HepG2 (cell line): ENCODE measurements around the gene COA3. TPM values are rescaled to one million over a fixed set of nuclear protein-coding genes. Genes with fewer than 3 reads are reported as not detected.
A peak's percentile ranks its signal among the peaks of the same experiment; 100 is the strongest.

Source experiments
- ATF1 ChIP-seq: IDR thresholded peaks from 2 replicates; pipeline ENCODE4 v1.6.1; 2016; ENCODE audit warnings: mild to moderate bottlenecking, control low read depth
- CBX5 ChIP-seq: sonication (generic); formaldehyde crosslinking; IDR thresholded peaks from 2 replicates; pipeline ENCODE4 v1.4.0; 2020; ENCODE audit warnings: missing genetic modification reagents, borderline replicate concordance
- DMTF1 ChIP-seq: sonication (generic); formaldehyde crosslinking; IDR thresholded peaks from 2 replicates; pipeline ENCODE4 v1.4.0; 2020; ENCODE audit warnings: mild to moderate bottlenecking, missing genetic modification reagents
- DNMT3B ChIP-seq: conservative IDR thresholded peaks from 2 replicates; pipeline ENCODE4 v1.6.1; 2016; ENCODE audit warnings: missing biosample characterization, control low read depth
- ETV6 ChIP-seq: sonication (generic); formaldehyde crosslinking; conservative IDR thresholded peaks from 2 replicates; pipeline ENCODE4 v1.4.0; 2020; ENCODE audit warnings: missing genetic modification reagents
- HBP1 ChIP-seq: IDR thresholded peaks from 2 replicates; pipeline ENCODE4 v1.6.1; 2016; ENCODE audit warnings: low read depth, control low read depth
- HMGA1 ChIP-seq: sonication (generic); formaldehyde crosslinking; conservative IDR thresholded peaks from 2 replicates; pipeline ENCODE4 v1.4.0; 2020; ENCODE audit warnings: missing genetic modification reagents
- MED1 ChIP-seq: sonication (generic); formaldehyde crosslinking; IDR thresholded peaks from 2 replicates; pipeline ENCODE4 v1.4.0; 2020; ENCODE audit warnings: missing genetic modification reagents
- NR2F2 ChIP-seq: IDR thresholded peaks from 2 replicates; pipeline ENCODE4 v1.6.1; 2012; ENCODE audit warnings: low read depth, inconsistent platforms, borderline replicate concordance
- PCBP1 ChIP-seq: fragments of 200-400 bp; formaldehyde crosslinking; IDR thresholded peaks from 2 replicates; pipeline ENCODE4 v1.6.1; 2017; ENCODE audit warnings: mild to moderate bottlenecking, low read depth, low read length, borderline replicate concordance
- SAFB2 ChIP-seq: sonication (generic); formaldehyde crosslinking; IDR thresholded peaks from 2 replicates; pipeline ENCODE4 v1.5.1; 2020; ENCODE audit warnings: missing genetic modification reagents, low read depth, mild to moderate bottlenecking, borderline replicate concordance
- SATB2 ChIP-seq: sonication (generic); formaldehyde crosslinking; IDR thresholded peaks from 2 replicates; pipeline ENCODE4 v1.5.0; 2020; ENCODE audit warnings: missing genetic modification reagents
- SNRNP70 ChIP-seq: fragments of 200-400 bp; formaldehyde crosslinking; IDR thresholded peaks from 2 replicates; pipeline ENCODE4 v1.6.1; 2017; ENCODE audit warnings: mild to moderate bottlenecking, low read depth, low read length, moderate library complexity
- ZNF20 ChIP-seq: sonication (generic); formaldehyde crosslinking; IDR thresholded peaks from 2 replicates; pipeline ENCODE4 v1.4.0; 2020; ENCODE audit warnings: mild to moderate bottlenecking, moderate library complexity, missing genetic modification reagents
- ZNF207 ChIP-seq: fragments of 450-650 bp; IDR thresholded peaks from 2 replicates; pipeline ENCODE4 v1.6.1; 2016; ENCODE audit warnings: antibody characterized with exemption, borderline replicate concordance
- ZNF235 ChIP-seq: sonication (generic); formaldehyde crosslinking; IDR thresholded peaks from 2 replicates; pipeline ENCODE4 v1.8.1; 2023; ENCODE audit warnings: mild to moderate bottlenecking, missing genetic modification reagents, borderline replicate concordance
- ZNF44 ChIP-seq: sonication (generic); formaldehyde crosslinking; IDR thresholded peaks from 2 replicates; pipeline ENCODE4 v1.5.1; 2020; ENCODE audit warnings: mild to moderate bottlenecking, missing genetic modification reagents
- ZNF577 ChIP-seq: sonication (generic); formaldehyde crosslinking; IDR thresholded peaks from 2 replicates; pipeline ENCODE4 v1.4.0; 2020; ENCODE audit warnings: mild to moderate bottlenecking, low read depth, missing genetic modification reagents, borderline replicate concordance
- ZNF670 ChIP-seq: sonication (generic); formaldehyde crosslinking; IDR thresholded peaks from 2 replicates; pipeline ENCODE4 v1.8.0; 2022; ENCODE audit warnings: mild to moderate bottlenecking, missing genetic modification reagents, borderline replicate concordance
- ZNF746 ChIP-seq: sonication (generic); formaldehyde crosslinking; IDR thresholded peaks from 2 replicates; pipeline ENCODE4 v1.8.0; 2022; ENCODE audit warnings: mild to moderate bottlenecking, missing genetic modification reagents
- polyA plus RNA-seq, 8 experiments: library from polyadenylated mRNA; depleted of rRNA in 3 of 8; stranded (reverse) in 7 of 8; unstranded in 1 of 8; fragments of >200 nt; fragmentation: Illumina TruSeq in 4 of 8; extraction: Trizol in 4 of 8; gene quantifications; 2 replicates each; pipeline versions ENCODE4 v1.2.1 to v1.2.3, GENCODE V29; 2011 to 2016; ENCODE audit warnings: low read depth in 4 of 8, missing spikeins in 1 of 8, mixed read lengths in 1 of 8; ENCODE audit not compliant: insufficient read depth in 1 of 8
- total RNA-seq, 5 experiments: library from RNA; depleted of rRNA; stranded (reverse); fragments of >200 nt; fragmentation: Illumina TruSeq; extraction: Trizol; gene quantifications; 2 replicates each; pipeline ENCODE4 v1.2.3, GENCODE V29; 2016; ENCODE audit warnings: low read depth in 1 of 5
- TF ChIP-seq, protein P1 (sequence below): conservative IDR thresholded peaks from 2 replicates; pipeline ENCODE4 v1.6.1; 2018; ENCODE audit warnings: missing genetic modification reagents
- TF ChIP-seq, protein P2 (sequence below): fragments of 450-650 bp; IDR thresholded peaks from 2 replicates; pipeline ENCODE4 v1.6.1; 2017
- TF ChIP-seq, protein P3 (sequence below): sonication (generic); formaldehyde crosslinking; IDR thresholded peaks from 2 replicates; pipeline ENCODE4 v1.4.0; 2020; ENCODE audit warnings: missing genetic modification reagents

Gene COA3
- total and polyA plus RNA-seq, 2 of the 13 experiments (the other 11 are each of a cell fraction or from before 2014, with no cell fraction given) = 133 to 202 TPM

DNA sequence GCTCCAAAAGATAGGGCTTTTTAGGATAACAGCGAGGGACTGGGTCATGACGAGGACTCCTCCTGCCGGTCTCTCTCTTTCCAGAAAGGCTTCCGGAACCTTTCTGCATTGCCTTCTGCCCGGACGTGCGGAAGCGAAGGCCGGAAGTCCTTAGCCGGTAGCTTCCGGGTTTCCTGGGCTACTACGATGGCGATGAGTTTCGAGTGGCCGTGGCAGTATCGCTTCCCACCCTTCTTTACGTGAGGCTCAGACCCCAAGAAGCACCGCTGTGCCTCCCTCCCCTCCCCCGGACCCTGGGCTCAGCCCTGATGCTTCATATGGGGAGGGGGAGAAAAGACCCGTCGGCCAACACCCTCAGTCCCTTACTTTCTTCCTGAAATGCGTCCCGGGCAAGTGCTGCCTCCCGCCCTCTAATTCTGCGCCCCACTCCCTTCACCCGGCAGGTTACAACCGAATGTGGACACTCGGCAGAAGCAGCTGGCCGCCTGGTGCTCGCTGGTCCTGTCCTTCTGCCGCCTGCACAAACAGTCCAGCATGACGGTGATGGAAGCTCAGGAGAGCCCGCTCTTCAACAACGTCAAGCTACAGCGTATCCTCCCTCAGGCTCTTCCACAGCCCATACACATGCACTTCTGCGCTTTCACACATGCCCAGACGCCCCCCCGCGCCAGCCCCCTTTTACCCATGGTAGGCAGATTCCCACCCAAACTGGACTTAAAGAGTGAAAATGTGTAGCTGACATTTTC is 25.0 kb downstream of the COA3 start, which contains the start of gene VPS25 (continued):
- TF ChIP-seq SNRNP70 (no peak), DNMT3B (CRISPR knock-in tag) (peak; percentile 93), ZNF670 (CRISPR knock-in tag) (peak; percentile 52; the same call in 1 of the 2 replicates), ZNF235 (CRISPR knock-in tag) (0 out of 2 replicates have a peak, but pooled peaks have one; percentile 77), ZNF577 (CRISPR knock-in tag) (no peak), ETV6 (CRISPR knock-in tag) (peak; percentile 95), HBP1 (peak; percentile 95), ZNF207 (no peak), PCBP1 (peak; percentile 83; the same call in 1 of the 2 replicates), DMTF1 (CRISPR knock-in tag) (no peak; the same call in 1 of the 2 replicates), CBX5 (CRISPR knock-in tag) (peak; percentile 98), ZNF746 (CRISPR knock-in tag) (peak; percentile 54; the same call in 1 of the 2 replicates), MED1 (CRISPR knock-in tag) (peak; percentile 91), NR2F2 (peak; percentile 64; the same call in 1 of the 2 replicates), ATF1 (peak; percentile 76), ZNF44 (CRISPR knock-in tag) (peak; percentile 87; the same call in 1 of the 2 replicates), SATB2 (CRISPR knock-in tag) (peak; percentile 88), HMGA1 (CRISPR knock-in tag) (no peak), SAFB2 (CRISPR knock-in tag) (no peak; the same call in 1 of the 2 replicates), ZNF20 (no peak)
- TF ChIP-seq, protein P1, sequence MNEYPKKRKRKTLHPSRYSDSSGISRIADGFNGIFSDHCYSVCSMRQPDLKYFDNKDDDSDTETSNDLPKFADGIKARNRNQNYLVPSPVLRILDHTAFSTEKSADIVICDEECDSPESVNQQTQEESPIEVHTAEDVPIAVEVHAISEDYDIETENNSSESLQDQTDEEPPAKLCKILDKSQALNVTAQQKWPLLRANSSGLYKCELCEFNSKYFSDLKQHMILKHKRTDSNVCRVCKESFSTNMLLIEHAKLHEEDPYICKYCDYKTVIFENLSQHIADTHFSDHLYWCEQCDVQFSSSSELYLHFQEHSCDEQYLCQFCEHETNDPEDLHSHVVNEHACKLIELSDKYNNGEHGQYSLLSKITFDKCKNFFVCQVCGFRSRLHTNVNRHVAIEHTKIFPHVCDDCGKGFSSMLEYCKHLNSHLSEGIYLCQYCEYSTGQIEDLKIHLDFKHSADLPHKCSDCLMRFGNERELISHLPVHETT (CRISPR knock-in tag) = peak; percentile 88; the same call in 1 of the 2 replicates
- TF ChIP-seq, protein P2, sequence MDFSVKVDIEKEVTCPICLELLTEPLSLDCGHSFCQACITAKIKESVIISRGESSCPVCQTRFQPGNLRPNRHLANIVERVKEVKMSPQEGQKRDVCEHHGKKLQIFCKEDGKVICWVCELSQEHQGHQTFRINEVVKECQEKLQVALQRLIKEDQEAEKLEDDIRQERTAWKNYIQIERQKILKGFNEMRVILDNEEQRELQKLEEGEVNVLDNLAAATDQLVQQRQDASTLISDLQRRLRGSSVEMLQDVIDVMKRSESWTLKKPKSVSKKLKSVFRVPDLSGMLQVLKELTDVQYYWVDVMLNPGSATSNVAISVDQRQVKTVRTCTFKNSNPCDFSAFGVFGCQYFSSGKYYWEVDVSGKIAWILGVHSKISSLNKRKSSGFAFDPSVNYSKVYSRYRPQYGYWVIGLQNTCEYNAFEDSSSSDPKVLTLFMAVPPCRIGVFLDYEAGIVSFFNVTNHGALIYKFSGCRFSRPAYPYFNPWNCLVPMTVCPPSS = no peak
- TF ChIP-seq, protein P3, sequence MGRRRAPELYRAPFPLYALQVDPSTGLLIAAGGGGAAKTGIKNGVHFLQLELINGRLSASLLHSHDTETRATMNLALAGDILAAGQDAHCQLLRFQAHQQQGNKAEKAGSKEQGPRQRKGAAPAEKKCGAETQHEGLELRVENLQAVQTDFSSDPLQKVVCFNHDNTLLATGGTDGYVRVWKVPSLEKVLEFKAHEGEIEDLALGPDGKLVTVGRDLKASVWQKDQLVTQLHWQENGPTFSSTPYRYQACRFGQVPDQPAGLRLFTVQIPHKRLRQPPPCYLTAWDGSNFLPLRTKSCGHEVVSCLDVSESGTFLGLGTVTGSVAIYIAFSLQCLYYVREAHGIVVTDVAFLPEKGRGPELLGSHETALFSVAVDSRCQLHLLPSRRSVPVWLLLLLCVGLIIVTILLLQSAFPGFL (CRISPR knock-in tag) = no peak
